NCI-H748 (cell line): ENCODE results near the gene KPNA1.

Source experiments
- DNase-seq: peaks from one replicate; lab custom pipeline; 2025; ENCODE audit not compliant: unreplicated experiment; lab: John Stamatoyannopoulos, UW

KPNA1 gene

GRCh38 chr3:122387709-122388108 lies 127.0 kb downstream of the KPNA1 start:
- DNase-seq: no peak

DNA sequence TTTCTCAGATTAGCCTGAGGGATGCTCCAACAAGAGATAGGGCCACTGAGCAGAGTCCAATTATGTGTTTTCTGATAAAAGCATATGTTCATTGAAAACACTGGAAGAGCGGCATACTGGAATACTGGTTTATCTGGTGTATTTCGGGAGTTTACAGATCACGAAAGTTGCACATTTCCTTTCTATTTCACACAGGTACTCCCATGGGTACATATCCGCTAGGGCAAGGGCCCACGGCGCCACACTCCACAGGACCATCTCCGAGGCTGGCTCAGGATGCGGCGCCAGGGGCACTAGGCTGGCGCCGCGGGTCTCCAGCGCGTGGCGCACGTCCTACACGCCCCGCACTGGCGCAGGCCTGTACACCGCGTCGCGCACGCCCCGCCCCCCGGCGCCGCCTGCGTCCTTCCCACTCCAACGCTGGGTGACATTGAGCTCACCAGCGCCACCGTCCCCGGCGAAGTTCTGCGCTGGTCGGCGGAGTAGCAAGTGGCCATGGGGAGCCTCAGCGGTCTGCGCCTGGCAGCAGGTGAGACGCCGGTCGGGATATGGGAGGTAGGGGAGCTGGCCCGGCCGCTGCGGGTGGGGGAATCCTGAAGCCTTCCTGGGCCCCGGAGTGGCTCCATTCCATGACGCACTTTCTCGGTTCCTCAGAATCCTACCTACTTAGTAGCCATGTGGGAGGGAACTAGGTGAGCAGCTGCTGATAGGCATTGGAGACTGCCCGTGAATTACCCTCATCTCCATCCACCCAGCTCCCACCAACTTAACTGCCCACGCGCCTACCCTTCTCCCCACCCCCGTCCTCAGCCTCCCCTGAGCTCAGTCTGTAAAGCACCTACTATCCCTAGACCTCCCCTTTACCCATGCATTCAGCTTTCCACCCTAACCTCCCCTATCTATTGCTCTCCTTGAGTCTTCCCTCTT lies 130.7 kb downstream of the KPNA1 start, which contains the start of gene FAM162A:
FAM162A (plus strand) TSS at position 412 of the 927 bp plus-strand sequence; CDS start at position 496, 84 bp downstream.
- peak; percentile 92 for DNase-seq

DNA sequence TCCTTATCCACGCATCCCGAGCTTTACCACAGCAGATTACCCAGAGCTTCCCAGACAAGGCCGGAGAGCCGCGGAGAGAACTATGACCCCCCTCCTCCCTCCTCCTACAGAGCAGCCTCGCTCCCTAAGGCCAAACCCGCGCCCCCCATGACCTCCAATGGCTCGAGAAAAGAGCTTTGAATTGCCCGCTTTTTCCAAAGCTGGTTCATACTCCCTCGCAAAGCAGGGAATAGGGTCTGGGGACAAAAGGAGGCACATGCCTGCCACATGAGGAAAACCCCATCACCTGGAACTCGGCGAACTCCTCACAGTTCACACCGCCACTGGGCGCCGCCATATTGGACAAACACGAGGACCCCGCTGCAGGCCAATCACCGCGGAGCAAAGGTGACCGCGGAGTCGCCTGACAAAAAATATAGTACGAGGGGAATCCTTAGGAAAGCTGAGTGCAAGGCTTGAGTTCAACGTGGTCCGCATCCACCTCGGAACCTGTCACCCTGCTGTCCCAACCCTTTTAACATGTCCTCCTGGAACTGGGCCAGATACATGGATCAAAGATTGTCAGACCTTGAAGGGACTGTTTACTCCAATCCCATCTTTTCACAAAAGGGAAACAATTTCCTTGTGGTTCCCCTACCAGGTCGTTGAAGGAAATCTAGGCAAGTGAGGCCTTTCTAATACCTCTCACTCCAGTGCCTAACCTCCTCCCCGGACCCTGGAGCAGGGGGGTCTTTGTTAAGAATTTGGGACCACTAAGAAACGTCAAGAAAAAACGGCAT lies 131.7 kb downstream of the KPNA1 start, which contains the start of gene MIX23:
MIX23 (minus strand) TSS at position 344 of the 779 bp plus-strand sequence; CDS start at position 337, 7 bp downstream.
- peak; percentile 86 for DNase-seq

DNA sequence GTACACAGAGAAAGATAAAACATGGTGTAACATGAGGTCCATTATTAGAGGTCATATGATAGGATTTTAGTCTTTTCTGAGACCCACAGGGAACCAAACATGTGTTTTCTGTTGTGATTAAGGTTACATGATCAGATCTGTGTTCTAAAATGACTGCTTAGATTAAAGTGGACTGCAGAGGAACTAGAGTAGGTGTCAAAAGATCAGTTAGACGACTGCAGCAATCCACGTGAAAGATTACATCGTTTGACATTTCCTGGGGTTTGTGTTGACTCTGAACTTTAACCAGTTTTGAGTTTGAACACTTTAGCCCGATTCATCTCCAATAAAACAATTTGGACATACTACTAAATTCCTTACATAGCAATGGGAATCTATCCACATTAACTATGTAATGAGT lies 136.8 kb downstream of the KPNA1 start:
- DNase-seq: no peak

GRCh38 chr3:122374034-122374433 lies 140.7 kb downstream of the KPNA1 start:
- no peak for DNase-seq
